SK-N-SH (cell line): ENCODE data around the gene SLC9A6.

Source experiments
- POLR2AphosphoS5 ChIP-seq: IDR thresholded peaks from 2 replicates; pipeline ENCODE4 v1.6.1; 2012; ENCODE audit warnings: low read depth, low read length
- TF ChIP-seq, protein P1 (sequence below): fragments of 200-600 bp; sonication (generic); IDR thresholded peaks from 2 replicates; pipeline ENCODE4 v1.6.1; 2017; ENCODE audit warnings: antibody characterized with exemption, mild to moderate bottlenecking, moderate library complexity

GRCh38 chrX:136061696-136062095 is 76.5 kb downstream of the SLC9A6 start:
- TF ChIP-seq, protein P1, sequence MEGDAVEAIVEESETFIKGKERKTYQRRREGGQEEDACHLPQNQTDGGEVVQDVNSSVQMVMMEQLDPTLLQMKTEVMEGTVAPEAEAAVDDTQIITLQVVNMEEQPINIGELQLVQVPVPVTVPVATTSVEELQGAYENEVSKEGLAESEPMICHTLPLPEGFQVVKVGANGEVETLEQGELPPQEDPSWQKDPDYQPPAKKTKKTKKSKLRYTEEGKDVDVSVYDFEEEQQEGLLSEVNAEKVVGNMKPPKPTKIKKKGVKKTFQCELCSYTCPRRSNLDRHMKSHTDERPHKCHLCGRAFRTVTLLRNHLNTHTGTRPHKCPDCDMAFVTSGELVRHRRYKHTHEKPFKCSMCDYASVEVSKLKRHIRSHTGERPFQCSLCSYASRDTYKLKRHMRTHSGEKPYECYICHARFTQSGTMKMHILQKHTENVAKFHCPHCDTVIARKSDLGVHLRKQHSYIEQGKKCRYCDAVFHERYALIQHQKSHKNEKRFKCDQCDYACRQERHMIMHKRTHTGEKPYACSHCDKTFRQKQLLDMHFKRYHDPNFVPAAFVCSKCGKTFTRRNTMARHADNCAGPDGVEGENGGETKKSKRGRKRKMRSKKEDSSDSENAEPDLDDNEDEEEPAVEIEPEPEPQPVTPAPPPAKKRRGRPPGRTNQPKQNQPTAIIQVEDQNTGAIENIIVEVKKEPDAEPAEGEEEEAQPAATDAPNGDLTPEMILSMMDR: no peak
- no peak for TF ChIP-seq POLR2AphosphoS5
